ENCODE results near the gene TTC12.

TTC12 gene

GRCh38 chr11:113401718-113402117, 87.3 kb downstream of the TTC12 start:
- ATAC-seq (replicated peaks) (no peak), DNase-seq (no peak)
- no peaks in the 10 kb centered on the region for H3K4me1 Mint-ChIP-seq
- no peaks in the 10 kb centered on the region for H3K36me3 Mint-ChIP-seq
- H3K9me3 Mint-ChIP-seq = no peaks in the 10 kb centered on the region
- no peak overlapping the region for H3K27ac Mint-ChIP-seq
- no peak overlapping the region for H3K4me3 Mint-ChIP-seq
- H3K27me3 Mint-ChIP-seq = peaks cover 0 to 4% of the 10 kb centered on the region in 2 donors

- H3K4me1 Mint-ChIP-seq = no peaks in the 10 kb centered on the region
- no peak overlapping the region for H3K4me3 Mint-ChIP-seq
- H3K9me3 Mint-ChIP-seq = no peaks in the 10 kb centered on the region
- H3K36me3 Mint-ChIP-seq = no peaks in the 10 kb centered on the region
- H3K27me3 Mint-ChIP-seq = peaks cover 0 to 4% of the 10 kb centered on the region in 2 donors
- DNase-seq = no peak
- no peak overlapping the region for H3K27ac Mint-ChIP-seq
- no peak for ATAC-seq (replicated peaks)
Measured at GRCh38 chr11:113404859-113405430, 90.6 kb downstream of the TTC12 start.

- H3K4me3 Mint-ChIP-seq = no peak overlapping the region
- peaks cover 0 to 4% of the 10 kb centered on the region in 2 donors for H3K27me3 Mint-ChIP-seq
- no peaks in the 10 kb centered on the region for H3K9me3 Mint-ChIP-seq
- H3K36me3 Mint-ChIP-seq = no peaks in the 10 kb centered on the region
- ATAC-seq (replicated peaks) (no peak), DNase-seq (no peak)
- H3K27ac Mint-ChIP-seq = no peak overlapping the region
- H3K4me1 Mint-ChIP-seq = no peaks in the 10 kb centered on the region
Measured at GRCh38 chr11:113405724-113406478, 91.5 kb downstream of the TTC12 start.

GRCh38 chr11:113407163-113407562, 92.8 kb downstream of the TTC12 start:
- Mint-ChIP-seq H3K9me3 (no peaks in the 10 kb centered on the region), H3K36me3 (no peaks in the 10 kb centered on the region), H3K27ac (no peak overlapping the region), H3K27me3 (peaks cover 0 to 4% of the 10 kb centered on the region in 2 donors), H3K4me3 (no peak overlapping the region), H3K4me1 (no peaks in the 10 kb centered on the region)
- ATAC-seq (replicated peaks) = no peak
- DNase-seq = no peak

- H3K27ac Mint-ChIP-seq = no peak overlapping the region
Measured at GRCh38 chr11:113408206-113408605, 93.8 kb downstream of the TTC12 start.

GRCh38 chr11:113408887-113409286, 94.5 kb downstream of the TTC12 start:
- no peaks in the 10 kb centered on the region for H3K4me1 Mint-ChIP-seq
- peaks cover 0 to 4% of the 10 kb centered on the region in 2 donors for H3K27me3 Mint-ChIP-seq
- DNase-seq (no peak), ATAC-seq (replicated peaks) (no peak)
- H3K4me3 Mint-ChIP-seq = no peak overlapping the region
- no peaks in the 10 kb centered on the region for H3K36me3 Mint-ChIP-seq
- H3K27ac Mint-ChIP-seq = no peak overlapping the region
- no peaks in the 10 kb centered on the region for H3K9me3 Mint-ChIP-seq

More at GRCh38 chr11:113408206-113408605, 93.8 kb downstream of the TTC12 start:
- ATAC-seq (replicated peaks) = no peak
- Mint-ChIP-seq H3K27me3 (peaks cover 0 to 4% of the 10 kb centered on the region in 2 donors), H3K4me1 (no peaks in the 10 kb centered on the region), H3K9me3 (no peaks in the 10 kb centered on the region), H3K36me3 (no peaks in the 10 kb centered on the region), H3K4me3 (no peak overlapping the region)
- no peak for DNase-seq

- ATAC-seq (replicated peaks) (no peak), DNase-seq (no peak)
- no peak overlapping the region for H3K27ac Mint-ChIP-seq
- H3K9me3 Mint-ChIP-seq = no peaks in the 10 kb centered on the region
- H3K4me1 Mint-ChIP-seq = no peaks in the 10 kb centered on the region
- no peak overlapping the region for H3K4me3 Mint-ChIP-seq
- H3K36me3 Mint-ChIP-seq = no peaks in the 10 kb centered on the region
- no peaks in the 10 kb centered on the region for H3K27me3 Mint-ChIP-seq
Measured at GRCh38 chr11:113409526-113409925, 95.1 kb downstream of the TTC12 start.

- Mint-ChIP-seq H3K27me3 (no peaks in the 10 kb centered on the region), H3K4me1 (no peaks in the 10 kb centered on the region), H3K36me3 (no peaks in the 10 kb centered on the region), H3K4me3 (no peak overlapping the region), H3K9me3 (no peaks in the 10 kb centered on the region), H3K27ac (no peak overlapping the region)
- DNase-seq = no peak
- ATAC-seq (replicated peaks) = no peak
Measured at GRCh38 chr11:113410414-113411135, 96.2 kb downstream of the TTC12 start.

GRCh38 chr11:113411536-113411935, 97.2 kb downstream of the TTC12 start:
- no peak for ATAC-seq (replicated peaks)
- H3K9me3 Mint-ChIP-seq = no peaks in the 10 kb centered on the region
- no peak overlapping the region for H3K4me3 Mint-ChIP-seq
- H3K27ac Mint-ChIP-seq = no peak overlapping the region
- no peaks in the 10 kb centered on the region for H3K27me3 Mint-ChIP-seq
- H3K36me3 Mint-ChIP-seq = no peaks in the 10 kb centered on the region
- no peak for DNase-seq
- H3K4me1 Mint-ChIP-seq = no peaks in the 10 kb centered on the region

- Mint-ChIP-seq H3K27ac (no peak overlapping the region), H3K4me1 (no peaks in the 10 kb centered on the region), H3K36me3 (no peaks in the 10 kb centered on the region), H3K4me3 (no peak overlapping the region), H3K9me3 (no peaks in the 10 kb centered on the region), H3K27me3 (no peaks in the 10 kb centered on the region)
- DNase-seq = no peak
- ATAC-seq (replicated peaks) = no peak
Measured at GRCh38 chr11:113412675-113413074, 98.3 kb downstream of the TTC12 start.

- H3K4me1 Mint-ChIP-seq = no peaks in the 10 kb centered on the region
- H3K27me3 Mint-ChIP-seq = no peaks in the 10 kb centered on the region
- H3K36me3 Mint-ChIP-seq = no peaks in the 10 kb centered on the region
- ATAC-seq (replicated peaks) (no peak), DNase-seq (no peak)
- H3K4me3 Mint-ChIP-seq = no peak overlapping the region
- H3K9me3 Mint-ChIP-seq = no peaks in the 10 kb centered on the region
- no peak overlapping the region for H3K27ac Mint-ChIP-seq
Measured at GRCh38 chr11:113415343-113415742, 101.0 kb downstream of the TTC12 start.
